Skeletal muscle tissue (tissue), 4 donors: ENCODE measurements around the gene GALNT14. TPM values are rescaled to one million over a fixed set of nuclear protein-coding genes. Genes with fewer than 3 reads are reported as not detected.

Experiments
- H3K27ac ChIP-seq: one replicate; pipeline ENCODE4 v1.7.0; 2013; ENCODE audit warnings: mild to moderate bottlenecking, low read depth, low read length, inconsistent platforms
- H3K27me3 ChIP-seq, 3 donors: one replicate each; pipeline ENCODE4 v1.7.0; 2013; ENCODE audit warnings: low read length in 3 of 3; ENCODE audit not compliant: control insufficient read depth in 3 of 3, insufficient read depth in 3 of 3
- H3K36me3 ChIP-seq, 3 donors: one replicate each; pipeline ENCODE4 v1.7.0; 2013; ENCODE audit warnings: low read length in 3 of 3; ENCODE audit not compliant: control insufficient read depth in 3 of 3, insufficient read depth in 3 of 3
- H3K4me1 ChIP-seq, 3 donors: one replicate each; pipeline ENCODE4 v1.7.0; 2013; ENCODE audit warnings: low read length in 3 of 3, mild to moderate bottlenecking in 3 of 3; ENCODE audit not compliant: control insufficient read depth in 3 of 3, insufficient read depth in 3 of 3
- H3K4me3 ChIP-seq, 3 donors: one replicate each; pipeline ENCODE4 v1.7.0; 2013; ENCODE audit warnings: low read length in 3 of 3
- H3K9ac ChIP-seq, 3 donors: one replicate each; pipeline ENCODE4 v1.7.0; 2013; ENCODE audit warnings: low read length in 3 of 3, mild to moderate bottlenecking in 3 of 3, moderate library complexity in 2 of 3, low read depth in 1 of 3
- H3K9me3 ChIP-seq, 3 donors: one replicate each; pipeline ENCODE4 v1.7.0; 2013; ENCODE audit warnings: low read length in 3 of 3; ENCODE audit not compliant: control insufficient read depth in 3 of 3
- total RNA-seq: library from RNA; depleted of rRNA; stranded (reverse); fragments of >200 nt; gene quantifications from one replicate; pipeline ENCODE4 v1.2.3, GENCODE V29; 2014
- donor health status: Osteomylitis.

Gene GALNT14
- total RNA-seq, 1 donor from 2014 or later = 2.1 TPM

DNA sequence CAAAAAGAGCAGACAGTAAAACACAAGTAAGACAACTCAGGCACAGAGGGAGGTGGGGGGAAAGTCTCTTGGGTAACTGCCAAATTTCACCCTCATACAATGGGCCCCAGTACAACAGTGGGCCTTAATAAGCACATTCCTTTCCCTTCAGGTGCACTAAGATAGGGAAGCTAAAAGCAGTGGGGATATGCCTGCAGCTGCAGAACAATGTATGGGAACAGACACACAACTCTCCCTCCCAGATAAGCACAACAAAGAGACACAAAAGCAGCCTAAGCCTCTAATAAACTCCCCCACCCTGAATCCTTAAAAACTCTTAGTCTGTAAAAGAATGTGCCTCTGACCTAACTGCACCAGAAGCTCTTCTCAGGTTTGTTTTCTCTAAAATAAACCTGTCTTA lies 24.5 kb downstream of the GALNT14 start:
- H3K4me1 ChIP-seq = no peaks in the 10 kb centered on the region
- no peaks in the 10 kb centered on the region for H3K36me3 ChIP-seq
- no peak overlapping the region for H3K4me3 ChIP-seq
- H3K9ac ChIP-seq = no peak overlapping the region
- no peaks in the 10 kb centered on the region for H3K9me3 ChIP-seq
- no peak overlapping the region for H3K27ac ChIP-seq
- peaks cover 0 to 5% (median 0%) of the 10 kb centered on the region in 3 donors for H3K27me3 ChIP-seq

DNA sequence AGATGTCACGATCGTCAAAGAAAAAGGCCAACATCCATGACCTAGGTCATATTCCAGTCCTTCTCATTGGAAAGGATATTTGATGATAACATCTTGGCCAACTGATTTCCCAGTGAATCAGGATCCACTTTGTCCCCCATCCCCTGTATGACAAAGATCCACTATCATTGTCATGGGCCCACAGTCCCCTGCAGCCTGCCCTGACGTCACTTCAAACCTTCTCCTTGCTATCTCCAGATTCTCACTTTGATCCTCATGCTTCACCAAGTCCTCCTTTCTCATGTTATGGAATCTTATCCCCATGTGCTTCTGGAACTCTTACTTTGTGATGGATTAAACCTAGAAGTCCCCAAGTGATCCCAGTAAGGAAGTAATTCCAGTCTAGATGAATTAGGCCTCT lies 25.7 kb downstream of the GALNT14 start:
- H3K4me3 ChIP-seq = no peak overlapping the region
- H3K9ac ChIP-seq = no peak overlapping the region
- H3K4me1 ChIP-seq = no peaks in the 10 kb centered on the region
- H3K27me3 ChIP-seq = peaks cover 0 to 5% (median 0%) of the 10 kb centered on the region in 3 donors
- no peaks in the 10 kb centered on the region for H3K36me3 ChIP-seq
- no peak overlapping the region for H3K27ac ChIP-seq
- H3K9me3 ChIP-seq = no peaks in the 10 kb centered on the region

DNA sequence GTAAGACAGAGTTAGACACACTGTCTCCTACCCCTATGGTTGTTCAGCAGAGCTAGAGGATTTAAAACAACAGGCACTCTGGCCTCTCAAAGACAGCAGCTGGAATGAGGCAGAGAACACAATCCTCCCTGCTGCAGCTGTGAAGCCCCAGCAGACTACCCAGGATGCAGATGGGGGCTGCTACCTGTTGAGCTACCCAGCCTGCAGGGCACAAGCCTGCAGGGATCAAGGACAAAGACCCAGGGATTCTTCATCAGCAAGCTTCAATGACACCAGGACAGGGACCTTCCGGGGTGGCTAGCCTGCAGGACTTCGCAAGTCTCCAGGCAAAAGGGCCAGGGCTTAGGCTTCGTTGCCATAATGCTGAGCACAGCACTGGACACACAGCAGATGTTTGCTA lies 27.2 kb downstream of the GALNT14 start:
- Histone ChIP-seq H3K9ac (no peak overlapping the region), H3K4me3 (no peak overlapping the region), H3K27me3 (peaks cover 0 to 5% (median 0%) of the 10 kb centered on the region in 3 donors), H3K36me3 (no peaks in the 10 kb centered on the region), H3K4me1 (no peaks in the 10 kb centered on the region), H3K9me3 (no peaks in the 10 kb centered on the region), H3K27ac (no peak overlapping the region)

DNA sequence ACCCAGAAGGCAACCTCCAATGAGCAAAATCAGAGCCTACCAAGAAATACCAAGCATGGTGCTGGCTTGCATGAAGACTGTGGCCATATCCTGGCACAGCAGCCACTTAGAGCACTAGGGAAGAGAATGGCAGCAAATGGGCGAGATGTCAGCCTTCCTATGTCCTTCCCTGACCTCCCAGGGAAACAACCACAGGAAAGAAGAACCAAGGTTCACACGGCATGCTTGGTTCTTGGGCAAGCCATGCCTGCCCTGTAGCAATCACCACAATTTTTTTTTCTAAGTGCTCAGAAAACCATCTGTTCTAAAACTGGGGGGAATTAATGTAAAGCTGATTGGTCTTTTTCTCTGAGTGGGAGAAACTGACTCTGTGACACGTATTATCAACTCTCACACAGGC lies 27.8 kb downstream of the GALNT14 start:
- H3K9me3 ChIP-seq = no peaks in the 10 kb centered on the region
- H3K4me1 ChIP-seq = no peaks in the 10 kb centered on the region
- H3K4me3 ChIP-seq = no peak overlapping the region
- H3K36me3 ChIP-seq = no peaks in the 10 kb centered on the region
- no peak overlapping the region for H3K9ac ChIP-seq
- peaks cover 0 to 5% (median 0%) of the 10 kb centered on the region in 3 donors for H3K27me3 ChIP-seq
- no peak overlapping the region for H3K27ac ChIP-seq

DNA sequence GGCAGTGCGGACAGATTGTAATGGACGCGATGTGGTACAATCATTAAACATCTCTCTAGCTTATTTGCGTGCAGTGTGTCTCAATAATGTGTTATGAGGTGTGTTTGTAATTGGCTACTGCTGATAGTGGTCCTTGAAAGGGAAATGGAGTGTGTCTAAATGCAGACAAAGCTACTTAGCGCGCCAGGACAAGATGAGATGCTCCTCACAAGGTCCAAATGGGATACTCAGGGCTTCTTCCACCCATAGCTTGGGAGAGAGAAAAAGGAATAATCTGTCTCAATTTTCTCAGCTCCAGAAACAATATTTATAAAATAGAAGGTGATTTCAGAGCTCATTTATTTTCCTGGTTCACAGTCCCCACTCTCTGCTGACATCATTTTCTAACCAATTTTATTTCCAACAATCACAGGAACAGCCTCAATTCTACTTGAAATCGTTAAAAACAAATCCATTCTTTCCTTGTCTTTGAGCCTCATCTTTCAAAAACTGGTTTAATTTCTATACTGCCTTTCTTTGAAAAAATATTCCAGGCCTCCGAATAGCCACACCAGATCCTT lies 28.5 kb downstream of the GALNT14 start:
- no peaks in the 10 kb centered on the region for H3K4me1 ChIP-seq
- no peak overlapping the region for H3K9ac ChIP-seq
- no peaks in the 10 kb centered on the region for H3K9me3 ChIP-seq
- peaks cover 0 to 5% (median 0%) of the 10 kb centered on the region in 3 donors for H3K27me3 ChIP-seq
- no peak overlapping the region for H3K4me3 ChIP-seq
- H3K27ac ChIP-seq = no peak overlapping the region
- no peaks in the 10 kb centered on the region for H3K36me3 ChIP-seq

DNA sequence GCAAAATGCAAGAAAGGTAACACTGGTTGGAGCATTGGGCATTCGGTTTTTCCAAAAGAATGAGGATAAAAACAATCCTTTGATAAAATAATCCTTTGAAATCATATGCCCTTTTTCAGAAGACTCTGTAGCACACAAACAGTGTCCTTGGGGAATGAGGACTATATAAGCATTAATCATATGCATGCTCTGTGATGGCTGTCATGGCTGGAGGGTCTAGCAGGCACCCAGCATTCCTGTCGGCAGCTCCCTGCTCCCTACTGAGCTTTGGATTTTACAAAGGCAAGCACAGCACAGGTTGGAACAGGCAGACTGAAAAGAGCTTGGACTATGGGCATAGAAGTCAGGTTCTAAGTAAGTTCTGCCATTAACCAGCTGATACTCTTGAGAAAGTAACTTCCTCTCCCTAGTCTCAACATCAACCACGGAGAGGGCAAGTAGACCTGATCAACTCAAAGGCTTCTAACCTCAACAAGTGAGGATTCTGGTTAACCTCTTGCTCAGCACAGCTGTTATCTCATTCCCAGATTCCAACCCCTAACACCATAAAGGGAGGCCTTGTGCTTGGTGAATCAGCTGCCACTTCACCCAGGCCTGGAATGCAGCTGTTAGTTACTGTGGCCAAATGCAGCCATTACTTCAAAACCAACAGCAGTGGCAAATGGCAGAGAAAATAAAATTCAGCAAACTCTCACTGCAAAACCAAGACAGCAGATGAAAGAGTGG lies 29.5 kb downstream of the GALNT14 start:
- H3K27ac ChIP-seq = no peak overlapping the region
- no peak overlapping the region for H3K9ac ChIP-seq
- no peaks in the 10 kb centered on the region for H3K9me3 ChIP-seq
- H3K4me3 ChIP-seq = no peak overlapping the region
- H3K27me3 ChIP-seq = peaks cover 0 to 5% (median 0%) of the 10 kb centered on the region in 3 donors
- H3K36me3 ChIP-seq = no peaks in the 10 kb centered on the region
- H3K4me1 ChIP-seq = no peaks in the 10 kb centered on the region

DNA sequence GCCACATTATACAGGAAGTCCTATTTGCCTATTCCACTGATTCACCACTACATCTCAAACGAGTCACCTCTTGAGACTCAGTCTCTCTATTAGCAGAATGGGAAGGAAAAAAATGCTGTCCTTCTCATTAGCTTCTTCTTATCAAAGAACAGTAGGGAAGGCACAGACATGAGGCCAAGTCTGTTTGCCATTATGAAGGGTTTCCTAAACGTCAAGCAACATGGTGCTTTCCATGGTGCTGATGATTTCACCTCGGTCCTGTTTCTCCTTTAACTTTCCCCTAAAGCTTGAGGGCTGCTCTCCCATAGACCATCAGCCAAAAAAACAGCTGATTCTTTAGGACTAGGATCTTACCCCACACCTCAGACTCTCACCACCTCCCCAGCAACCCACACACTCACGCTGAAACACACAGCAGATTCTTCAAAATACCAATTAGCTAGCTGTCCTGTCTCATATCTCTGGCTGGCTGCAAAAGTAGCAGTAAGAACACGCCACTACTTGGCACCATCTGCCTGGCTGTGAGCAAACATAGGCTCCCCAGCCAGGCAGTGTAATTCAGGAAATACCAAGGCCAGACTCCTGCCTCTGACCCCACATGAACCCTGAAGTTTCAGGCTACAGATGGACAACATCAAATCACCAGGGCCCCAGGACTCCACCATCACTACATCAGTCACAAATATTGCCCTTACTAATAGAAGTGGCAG lies 30.5 kb downstream of the GALNT14 start:
- H3K4me1 ChIP-seq = no peaks in the 10 kb centered on the region
- peaks cover 0 to 5% (median 0%) of the 10 kb centered on the region in 3 donors for H3K27me3 ChIP-seq
- no peaks in the 10 kb centered on the region for H3K36me3 ChIP-seq
- no peak overlapping the region for H3K9ac ChIP-seq
- H3K9me3 ChIP-seq = no peaks in the 10 kb centered on the region
- no peak overlapping the region for H3K4me3 ChIP-seq
- H3K27ac ChIP-seq = no peak overlapping the region

DNA sequence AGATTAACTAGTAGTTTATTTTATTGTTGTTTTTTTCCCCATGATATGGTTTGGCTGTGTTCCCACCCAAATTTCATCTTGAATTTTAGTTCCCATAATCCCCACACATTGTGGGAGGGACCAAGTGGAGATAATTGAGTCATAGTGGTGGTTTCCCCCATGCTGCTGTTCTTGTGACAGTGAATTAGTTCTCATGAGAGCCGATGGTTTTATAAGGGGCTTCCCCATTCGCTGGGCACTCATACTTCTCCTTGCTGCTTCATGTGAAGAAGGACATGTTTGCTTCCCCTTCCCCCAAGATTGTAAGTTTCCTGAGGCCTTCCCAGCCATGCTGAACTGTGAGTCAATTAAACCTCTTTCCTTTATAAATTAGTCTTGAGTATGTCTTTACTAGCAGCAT lies 36.5 kb downstream of the GALNT14 start:
- H3K9me3 ChIP-seq = no peaks in the 10 kb centered on the region
- H3K27me3 ChIP-seq = no peaks in the 10 kb centered on the region
- no peaks in the 10 kb centered on the region for H3K4me1 ChIP-seq
- H3K4me3 ChIP-seq = no peak overlapping the region
- H3K9ac ChIP-seq = no peak overlapping the region
- H3K27ac ChIP-seq = no peak overlapping the region
- no peaks in the 10 kb centered on the region for H3K36me3 ChIP-seq

DNA sequence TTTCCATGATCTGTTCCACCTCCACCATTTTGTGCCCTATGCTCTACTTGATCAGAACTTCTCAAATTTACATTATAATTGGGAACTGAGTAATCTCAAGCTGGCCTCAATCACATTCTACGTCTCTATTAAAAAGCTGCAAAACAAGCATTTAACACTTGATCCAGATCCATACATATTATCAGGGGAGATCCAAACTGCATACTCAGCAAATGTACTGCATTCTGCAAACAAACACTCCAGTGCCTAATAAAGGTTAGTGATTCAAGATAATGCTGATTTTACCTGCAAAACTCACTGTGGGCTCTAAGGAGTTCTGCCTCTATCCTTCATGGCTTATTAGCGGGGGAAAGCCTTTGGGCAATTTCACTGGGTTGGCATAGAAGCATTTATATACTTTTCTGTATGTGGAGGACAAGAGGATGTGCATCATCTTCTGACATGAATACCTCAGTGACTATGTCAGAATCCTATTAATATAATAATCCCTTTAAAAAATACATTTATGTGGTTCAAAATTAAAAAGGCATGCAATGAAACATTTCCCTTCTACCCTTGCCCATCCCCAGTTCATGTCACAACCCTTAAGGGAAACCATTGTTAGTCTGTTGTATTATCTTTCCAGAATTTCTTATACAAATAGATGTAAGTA lies 40.2 kb downstream of the GALNT14 start:
- Histone ChIP-seq H3K27ac (no peak overlapping the region), H3K9me3 (no peaks in the 10 kb centered on the region), H3K4me3 (no peak overlapping the region), H3K36me3 (no peaks in the 10 kb centered on the region), H3K27me3 (no peaks in the 10 kb centered on the region), H3K9ac (no peak overlapping the region), H3K4me1 (no peaks in the 10 kb centered on the region)

DNA sequence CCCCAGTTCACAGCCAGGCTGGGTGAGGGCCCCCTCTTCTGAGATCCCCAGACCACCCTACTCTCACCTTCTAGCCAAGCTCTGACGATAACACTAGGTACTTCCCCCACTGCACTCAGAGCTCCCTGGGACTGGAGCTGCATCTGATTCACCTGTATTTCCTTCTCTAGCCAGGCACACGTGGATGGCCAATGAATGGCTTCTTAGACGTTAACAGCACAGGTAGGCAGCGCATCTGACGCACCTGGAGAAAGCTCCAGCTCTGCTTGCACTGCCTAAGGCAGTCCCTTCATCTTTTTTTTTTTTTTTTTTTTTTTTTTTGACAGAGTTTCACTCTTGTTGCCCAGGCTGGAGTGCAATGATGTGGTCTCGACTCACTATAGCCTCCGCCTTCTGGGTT lies 48.1 kb downstream of the GALNT14 start:
- no peak overlapping the region for H3K4me3 ChIP-seq
- no peaks in the 10 kb centered on the region for H3K9me3 ChIP-seq
- no peaks in the 10 kb centered on the region for H3K27me3 ChIP-seq
- no peaks in the 10 kb centered on the region for H3K4me1 ChIP-seq
- no peaks in the 10 kb centered on the region for H3K36me3 ChIP-seq
- no peak overlapping the region for H3K9ac ChIP-seq
- H3K27ac ChIP-seq = no peak overlapping the region
